HG02759 (cell line): ENCODE measurements around the gene UNCX.

ENCODE experiments used
- ATAC-seq: cut with Tn5 transposase; IDR thresholded peaks from one replicate; pipeline ENCODE4 v1.9.1; 2021; ENCODE audit warnings: mild to moderate bottlenecking, moderate library complexity; ENCODE audit not compliant: unreplicated experiment

The UNCX gene

GRCh38 chr7:1231214-1232102, 1.2 kb upstream of the UNCX start:
- no peak for ATAC-seq

GRCh38 chr7:1232103-1232466, 587 bp upstream of the UNCX start:
- ATAC-seq: no peak

- ATAC-seq: no peak
These were observed 819 bp downstream of the UNCX start for GRCh38 chr7:1233333-1234048.

- no peak for ATAC-seq
These were observed 1.6 kb downstream of the UNCX start for GRCh38 chr7:1234049-1234880.

- ATAC-seq: no peak
These were observed 2.3 kb downstream of the UNCX start for GRCh38 chr7:1234881-1235500.

- no peak for ATAC-seq
These were observed 2.9 kb downstream of the UNCX start for GRCh38 chr7:1235501-1236131.

GRCh38 chr7:1236132-1236661, 3.5 kb downstream of the UNCX start:
- ATAC-seq: no peak

- no peak for ATAC-seq
These were observed 4.4 kb downstream of the UNCX start for GRCh38 chr7:1236831-1237701.

- no peak for ATAC-seq
These were observed 5.1 kb downstream of the UNCX start for GRCh38 chr7:1237704-1238255.

GRCh38 chr7:1238450-1238882, 5.8 kb downstream of the UNCX start:
- no peak for ATAC-seq

- ATAC-seq: no peak
These were observed 6.5 kb downstream of the UNCX start for GRCh38 chr7:1238931-1239802.

- no peak for ATAC-seq
These were observed 7.3 kb downstream of the UNCX start for GRCh38 chr7:1239803-1240516.

GRCh38 chr7:1240517-1241257, 8.0 kb downstream of the UNCX start:
- ATAC-seq: no peak

GRCh38 chr7:1241258-1241602, 8.6 kb downstream of the UNCX start:
- ATAC-seq: no peak

GRCh38 chr7:1241603-1242255, 9.1 kb downstream of the UNCX start:
- no peak for ATAC-seq

- ATAC-seq: no peak
These were observed 9.6 kb downstream of the UNCX start for GRCh38 chr7:1242256-1242605.
